HepG2 (cell line): Measurements from ENCODE around the gene COL5A2. TPM values are rescaled to one million over a fixed set of nuclear protein-coding genes. Genes with fewer than 3 reads are reported as not detected.

Source experiments
- ATAC-seq: fragments of 200-7000 bp; cut with Tn5 transposase; 3 replicates; pipeline ENCODE4 v1.9.1; 2020; ENCODE audit warnings: mild to moderate bottlenecking, moderate library complexity
- BruUV-seq: library from RNA; stranded (reverse); fragments of 400-500 nt; replicated peaks from 2 replicates; lab custom pipeline; 2021; lab: Mats Ljungman, UMichigan
- CTCF ChIA-PET: fragments of 300-600 bp; formaldehyde crosslinking; extraction: SDS; loops from one replicate; lab custom pipeline; 2021; ENCODE audit warnings: low total read pairs, inconsistent platforms, low intra/inter-chr PET ratio; lab: Yijun Ruan, JAX
- POLR2A ChIA-PET: fragments of 350-600 bp; sonication (Branson Sonifier 250); formaldehyde crosslinking; loops from one replicate; lab custom pipeline; 2020; ENCODE audit warnings: antibody characterized with exemption, inconsistent platforms; lab: Yijun Ruan, JAX
- DNase-seq: peaks from one replicate; pipeline ENCODE4 v3.0.0-alpha.2; 2015; ENCODE audit warnings: low spot score
- FAIRE-seq: peaks from 3 replicates; lab custom pipeline; 2011; peaks lifted over from hg19 to GRCh38; lab: Jason Lieb, UNC
- H2AFZ ChIP-seq: one replicate; pipeline ENCODE4 v1.6.1; 2011; ENCODE audit warnings: low read length, inconsistent platforms
- H3K27ac ChIP-seq: fragments of 300-600 bp; 3 replicates; pipeline ENCODE4 v1.8.0; 2011; ENCODE audit warnings: mixed run types, mild to moderate bottlenecking, mixed read lengths, low read length, inconsistent platforms; ENCODE audit not compliant: insufficient read depth; ENCODE audit errors: extremely low read length
- H3K27me3 ChIP-seq, 2 experiments: fragments of 200-600 bp in 1 of 2; 2 replicates in 1 of 2; 3 replicates in 1 of 2; pipeline versions ENCODE4 v1.6.0 to v1.8.0; 2011; ENCODE audit warnings: low read length in 2 of 2, mild to moderate bottlenecking in 2 of 2, moderate library complexity in 2 of 2, inconsistent platforms in 1 of 2; ENCODE audit not compliant: insufficient read depth in 2 of 2, control insufficient read depth in 1 of 2
- H3K36me3 ChIP-seq, 2 experiments: fragments of 200-600 bp in 1 of 2; replicated peaks in 1 of 2; 2 replicates in 1 of 2; 3 replicates in 1 of 2; pipeline versions ENCODE4 v1.5.1 to v1.8.0; 2011; ENCODE audit warnings: low read length in 2 of 2, inconsistent platforms in 1 of 2; ENCODE audit not compliant: insufficient read depth in 2 of 2, control insufficient read depth in 1 of 2
- H3K4me1 ChIP-seq: 2 replicates; pipeline ENCODE4 v1.5.1; 2012; ENCODE audit warnings: low read length, inconsistent platforms; ENCODE audit not compliant: insufficient read depth
- H3K4me2 ChIP-seq: 2 replicates; pipeline ENCODE4 v1.6.0; 2011; ENCODE audit warnings: low read depth, low read length, inconsistent platforms
- H3K4me3 ChIP-seq, 3 experiments: fragments of 200-600 bp in 1 of 3; sonication (generic), shearing (Covaris generic) in 1 of 3; replicated peaks in 1 of 3; 2 replicates each; pipeline ENCODE4 v1.5.1; 2011 to 2016; ENCODE audit warnings: low read length in 3 of 3, inconsistent platforms in 2 of 3, low read depth in 2 of 3, mild to moderate bottlenecking in 2 of 3, control low read depth in 1 of 3, mixed read lengths in 1 of 3; ENCODE audit not compliant: insufficient read depth in 1 of 3
- H3K79me2 ChIP-seq: one replicate; pipeline ENCODE4 v1.6.1; 2011; ENCODE audit warnings: low read length, inconsistent platforms; ENCODE audit not compliant: insufficient read depth
- H3K9ac ChIP-seq: 2 replicates; pipeline ENCODE4 v1.6.0; 2011; ENCODE audit warnings: mild to moderate bottlenecking, low read depth, low read length, inconsistent platforms; ENCODE audit not compliant: insufficient read depth
- H3K9me3 ChIP-seq: 2 replicates; pipeline ENCODE4 v1.5.1; 2012; ENCODE audit warnings: mild to moderate bottlenecking, low read length
- H4K20me1 ChIP-seq: 2 replicates; pipeline ENCODE4 v1.6.0; 2011; ENCODE audit warnings: inconsistent platforms, mild to moderate bottlenecking, low read length, moderate library complexity; ENCODE audit not compliant: insufficient read depth
- CREB1 ChIP-seq, 2 experiments: fragments of 450-650 bp in 1 of 2; IDR thresholded peaks; 2 replicates each; pipeline ENCODE4 v1.6.1; 2016 to 2017; ENCODE audit warnings: control low read depth in 1 of 2, mild to moderate bottlenecking in 1 of 2, missing compliant biosample characterization in 1 of 2, missing genetic modification characterization in 1 of 2
- TFE3 ChIP-seq: IDR thresholded peaks from 2 replicates; pipeline ENCODE4 v1.6.1; 2016
- ZBTB8A ChIP-seq: sonication (generic); formaldehyde crosslinking; IDR thresholded peaks from 2 replicates; pipeline ENCODE4 v1.4.0; 2020; ENCODE audit warnings: mild to moderate bottlenecking, low read depth, missing genetic modification reagents, borderline replicate concordance
- ZNF713 ChIP-seq: sonication (generic); formaldehyde crosslinking; IDR thresholded peaks from 2 replicates; pipeline ENCODE4 v1.4.0; 2020; ENCODE audit warnings: mild to moderate bottlenecking, missing genetic modification reagents
- WGBS: methylation state at CpG from one replicate; pipeline ENCODE4 v1.1.6; 2017; ENCODE audit warnings: low lambda C conversion rate; 5-methylcytosine and 5-hydroxymethylcytosine counted together
- in situ Hi-C: cut with HindIII; loops from 2 replicates; pipeline ENCODE4 v1.10.0; 2017; ENCODE audit warnings: low pct_unique_long_range_greater_than_20kb; ENCODE audit not compliant: extremely low pct_ligation_motif_present
- intact Hi-C: fragments of 100-400 bp; cut with micrococcal nuclease; formaldehyde crosslinking; loops from one replicate; pipeline ENCODE4 v1.10.0; 2022; ENCODE audit not compliant: unreplicated experiment
- polyA plus RNA-seq, 8 experiments: library from polyadenylated mRNA; depleted of rRNA in 3 of 8; stranded (reverse) in 7 of 8; unstranded in 1 of 8; fragments of >200 nt; fragmentation: Illumina TruSeq in 4 of 8; extraction: Trizol in 4 of 8; gene quantifications; 2 replicates each; pipeline versions ENCODE4 v1.2.1 to v1.2.3, GENCODE V29; 2011 to 2016; ENCODE audit warnings: low read depth in 4 of 8, missing spikeins in 1 of 8, mixed read lengths in 1 of 8; ENCODE audit not compliant: insufficient read depth in 1 of 8
- total RNA-seq, 5 experiments: library from RNA; depleted of rRNA; stranded (reverse); fragments of >200 nt; fragmentation: Illumina TruSeq; extraction: Trizol; gene quantifications; 2 replicates each; pipeline ENCODE4 v1.2.3, GENCODE V29; 2016; ENCODE audit warnings: low read depth in 1 of 5

Gene COL5A2
- total and polyA plus RNA-seq, 2 of the 13 experiments (the other 11 are each of a cell fraction or from before 2014, with no cell fraction given): 0.83 to 1.5 TPM

DNA sequence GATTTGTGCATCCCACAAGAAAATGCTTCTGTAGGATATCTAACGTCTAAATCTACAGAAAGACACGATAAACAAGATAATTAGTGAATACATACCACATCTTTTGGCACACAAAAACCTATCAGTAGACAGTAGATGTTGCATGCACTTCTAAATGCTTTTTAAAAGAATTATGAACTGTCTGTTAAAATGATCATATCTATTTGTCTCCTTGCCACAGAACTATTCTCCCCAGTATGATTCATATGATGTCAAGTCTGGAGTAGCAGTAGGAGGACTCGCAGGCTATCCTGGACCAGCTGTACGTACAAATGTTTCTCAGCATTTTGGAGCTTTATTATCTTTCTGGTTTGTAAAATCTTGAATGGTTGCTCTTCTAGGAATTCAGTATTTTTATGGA lies 192.7 kb downstream of the COL5A2 start:
- 24% methylated on average over 4 of the region's 4 CpGs for WGBS
- no peak overlapping the region for H2AFZ ChIP-seq
- no peaks in the 10 kb centered on the region for H3K9me3 ChIP-seq
- H3K27ac ChIP-seq: no peak overlapping the region
- TF ChIP-seq ZBTB8A (no peak), TFE3 (CRISPR knock-in tag) (no peak)
- intact Hi-C loops (no loop called here), in situ Hi-C loops (loop anchor here (25.0 kb wide), 1 partner anchor 425 kb away; no protein-coding TSS in a partner anchor)
- ChIA-PET POLR2A (no interaction called here), CTCF (no interaction called here)
- H3K36me3 ChIP-seq: no peaks in the 10 kb centered on the region
- no peaks in the 10 kb centered on the region for H4K20me1 ChIP-seq
- H3K4me3 ChIP-seq: no peak overlapping the region
- no peak overlapping the region for H3K4me2 ChIP-seq
- H3K79me2 ChIP-seq: no peaks in the 10 kb centered on the region
- BruUV-seq: no TSS peak
- no peaks in the 10 kb centered on the region for H3K27me3 ChIP-seq
- no peaks in the 10 kb centered on the region for H3K4me1 ChIP-seq
- FAIRE-seq: no peak
- DNase-seq: no peak
- ATAC-seq: no peak
- H3K9ac ChIP-seq: no peak overlapping the region

DNA sequence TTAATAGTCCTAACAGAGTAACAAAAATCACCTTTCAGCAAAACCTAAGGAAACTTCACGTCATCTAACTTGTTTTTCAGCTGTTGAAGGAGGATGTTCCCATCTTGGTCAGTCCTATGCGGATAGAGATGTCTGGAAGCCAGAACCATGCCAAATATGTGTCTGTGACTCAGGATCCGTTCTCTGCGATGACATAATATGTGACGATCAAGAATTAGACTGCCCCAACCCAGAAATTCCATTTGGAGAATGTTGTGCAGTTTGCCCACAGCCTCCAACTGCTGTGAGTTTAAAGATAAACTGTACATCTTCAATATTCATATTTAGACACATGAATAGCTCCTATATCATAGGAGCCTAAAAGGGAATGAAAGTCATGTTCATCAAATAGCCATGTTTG lies 194.9 kb downstream of the COL5A2 start:
- BruUV-seq: no TSS peak
- no peak for TF ChIP-seq ZNF713
- peak; percentile 60; the same call in 1 of the 2 replicates for TF ChIP-seq CREB1 (IDR thresholded peaks at IDR 0.05)
- TF ChIP-seq CREB1 (CRISPR knock-in tag; IDR thresholded peaks at IDR 0.05): no peak
- POLR2A ChIA-PET: no interaction called here
- H4K20me1 ChIP-seq: no peaks in the 10 kb centered on the region
- no peak for FAIRE-seq
- 47% methylated on average over 5 of the region's 5 CpGs for WGBS
- CTCF ChIA-PET: no interaction called here
- H3K27me3 ChIP-seq: no peaks in the 10 kb centered on the region
- no peak for ATAC-seq
- no peaks in the 10 kb centered on the region for H3K4me1 ChIP-seq
- in situ Hi-C loops (loop anchor here (25.0 kb wide), 1 partner anchor 428 kb away; no protein-coding TSS in a partner anchor), intact Hi-C loops (no loop called here)
- no peaks in the 10 kb centered on the region for H3K79me2 ChIP-seq
- no peak overlapping the region for H3K4me3 ChIP-seq
- H3K9me3 ChIP-seq: no peaks in the 10 kb centered on the region
- H3K36me3 ChIP-seq: no peaks in the 10 kb centered on the region
- H2AFZ ChIP-seq: no peak overlapping the region
- H3K27ac ChIP-seq: no peak overlapping the region
- no peak for DNase-seq
- H3K9ac ChIP-seq: no peak overlapping the region
- H3K4me2 ChIP-seq: no peak overlapping the region
